Measurements from ENCODE around the gene CHD1. TPM values are rescaled to one million over a fixed set of nuclear protein-coding genes. Genes with fewer than 3 reads are reported as not detected.

Gene CHD1
- total RNA-seq, 4 donors from 2014 or later = 39.8 to 70.6 (median 54.1) TPM

DNA sequence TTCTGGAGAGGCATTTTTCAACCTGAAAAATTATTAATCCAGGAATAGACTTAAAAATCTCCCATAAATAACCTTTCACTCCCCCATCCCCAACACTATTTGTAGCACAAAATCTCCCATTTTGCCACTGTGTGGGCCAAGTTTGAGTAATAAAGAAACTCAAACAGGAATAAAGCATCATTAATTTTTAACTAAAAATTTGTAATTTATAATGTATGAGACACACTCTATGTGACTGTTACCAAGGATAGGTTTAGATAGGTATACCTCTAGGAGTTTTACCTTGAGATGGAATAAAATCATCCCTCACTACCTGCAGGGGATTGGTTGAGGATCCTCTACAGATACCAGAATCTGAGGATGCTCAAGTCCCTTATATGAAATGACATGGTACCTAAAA, 30.1 kb downstream of the CHD1 start:
- no peak for DNase-seq (ENCODE audit: low spot score in 2 of 2)
- no peak overlapping the region for H3K4me3 ChIP-seq
- TF ChIP-seq, protein P1, sequence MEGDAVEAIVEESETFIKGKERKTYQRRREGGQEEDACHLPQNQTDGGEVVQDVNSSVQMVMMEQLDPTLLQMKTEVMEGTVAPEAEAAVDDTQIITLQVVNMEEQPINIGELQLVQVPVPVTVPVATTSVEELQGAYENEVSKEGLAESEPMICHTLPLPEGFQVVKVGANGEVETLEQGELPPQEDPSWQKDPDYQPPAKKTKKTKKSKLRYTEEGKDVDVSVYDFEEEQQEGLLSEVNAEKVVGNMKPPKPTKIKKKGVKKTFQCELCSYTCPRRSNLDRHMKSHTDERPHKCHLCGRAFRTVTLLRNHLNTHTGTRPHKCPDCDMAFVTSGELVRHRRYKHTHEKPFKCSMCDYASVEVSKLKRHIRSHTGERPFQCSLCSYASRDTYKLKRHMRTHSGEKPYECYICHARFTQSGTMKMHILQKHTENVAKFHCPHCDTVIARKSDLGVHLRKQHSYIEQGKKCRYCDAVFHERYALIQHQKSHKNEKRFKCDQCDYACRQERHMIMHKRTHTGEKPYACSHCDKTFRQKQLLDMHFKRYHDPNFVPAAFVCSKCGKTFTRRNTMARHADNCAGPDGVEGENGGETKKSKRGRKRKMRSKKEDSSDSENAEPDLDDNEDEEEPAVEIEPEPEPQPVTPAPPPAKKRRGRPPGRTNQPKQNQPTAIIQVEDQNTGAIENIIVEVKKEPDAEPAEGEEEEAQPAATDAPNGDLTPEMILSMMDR (IDR thresholded peaks at IDR 0.05) = no peak
- TF ChIP-seq POLR2A (IDR thresholded peaks at IDR 0.05) (no peak), POLR2AphosphoS5 (IDR thresholded peaks at IDR 0.05) (no peak), EP300 (IDR thresholded peaks at IDR 0.05) (no peak)
- H3K4me1 ChIP-seq = no peaks in the 10 kb centered on the region
- no peak overlapping the region for H3K27ac ChIP-seq
- H3K27me3 ChIP-seq = no peaks in the 10 kb centered on the region
- no peaks in the 10 kb centered on the region for H3K9me3 ChIP-seq
- peaks cover 96% of the 10 kb centered on the region for H3K36me3 ChIP-seq

DNA sequence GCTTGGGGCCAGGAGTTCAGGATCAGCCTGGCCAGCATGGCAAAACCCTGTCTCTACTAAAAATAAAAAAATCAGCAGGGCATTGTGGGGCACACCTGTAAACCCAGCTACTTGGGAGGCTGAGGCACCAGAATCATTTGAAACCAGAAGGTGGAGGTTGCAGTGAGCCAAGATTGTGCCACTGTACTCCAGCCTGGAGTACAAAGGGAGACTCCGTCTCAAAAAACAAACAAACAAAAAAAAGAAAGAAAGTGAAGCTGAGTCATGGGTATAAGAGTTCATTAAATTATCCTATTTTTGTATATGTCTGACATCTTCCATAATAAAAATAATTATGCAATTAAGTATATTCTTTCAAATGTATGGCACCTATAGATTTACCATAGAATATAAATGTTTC, 37.2 kb downstream of the CHD1 start:
- no peak for TF ChIP-seq EP300 (IDR thresholded peaks at IDR 0.05)
- no peak for TF ChIP-seq POLR2AphosphoS5 (IDR thresholded peaks at IDR 0.05)
- TF ChIP-seq, protein P1 (IDR thresholded peaks at IDR 0.05) = no peak
- no peak for TF ChIP-seq POLR2A (IDR thresholded peaks at IDR 0.05)
- H3K9me3 ChIP-seq = no peaks in the 10 kb centered on the region
- H3K27me3 ChIP-seq = no peaks in the 10 kb centered on the region
- H3K4me3 ChIP-seq = no peak overlapping the region
- peaks cover 85% of the 10 kb centered on the region for H3K36me3 ChIP-seq
- no peak overlapping the region for H3K27ac ChIP-seq
- WGBS = 94% methylated on average over 1 of the region's 1 CpG
- no peaks in the 10 kb centered on the region for H3K4me1 ChIP-seq
- no peak for DNase-seq (ENCODE audit: low spot score in 2 of 2)

DNA sequence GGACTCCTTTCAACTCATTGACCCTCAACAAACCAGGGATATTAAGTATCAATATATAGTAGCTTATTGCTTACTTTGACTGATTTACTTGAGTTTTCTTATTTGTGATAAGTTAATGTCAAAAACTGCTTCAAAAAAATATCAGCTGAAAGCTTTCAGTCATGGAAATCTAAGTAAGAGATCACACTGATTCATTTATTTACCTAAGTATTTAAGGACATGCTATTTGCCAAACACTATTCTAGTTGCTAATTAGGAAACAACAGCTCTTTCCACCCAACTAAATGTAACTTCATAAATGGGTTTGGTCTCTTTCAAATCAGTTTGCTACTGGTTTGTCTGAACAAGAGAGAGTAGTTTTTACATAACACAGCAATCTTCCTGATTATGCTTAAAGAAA, 48.2 kb downstream of the CHD1 start:
- Histone ChIP-seq H3K36me3 (peaks cover 80% of the 10 kb centered on the region), H3K4me3 (no peak overlapping the region), H3K27me3 (no peaks in the 10 kb centered on the region), H3K9me3 (no peaks in the 10 kb centered on the region), H3K4me1 (no peaks in the 10 kb centered on the region), H3K27ac (no peak overlapping the region)
- TF ChIP-seq POLR2A (IDR thresholded peaks at IDR 0.05) = no peak
- TF ChIP-seq EP300 (IDR thresholded peaks at IDR 0.05) = no peak
- TF ChIP-seq POLR2AphosphoS5 (IDR thresholded peaks at IDR 0.05) = no peak
- TF ChIP-seq, protein P1 (IDR thresholded peaks at IDR 0.05) = no peak
- no peak for DNase-seq (ENCODE audit: low spot score in 2 of 2)

DNA sequence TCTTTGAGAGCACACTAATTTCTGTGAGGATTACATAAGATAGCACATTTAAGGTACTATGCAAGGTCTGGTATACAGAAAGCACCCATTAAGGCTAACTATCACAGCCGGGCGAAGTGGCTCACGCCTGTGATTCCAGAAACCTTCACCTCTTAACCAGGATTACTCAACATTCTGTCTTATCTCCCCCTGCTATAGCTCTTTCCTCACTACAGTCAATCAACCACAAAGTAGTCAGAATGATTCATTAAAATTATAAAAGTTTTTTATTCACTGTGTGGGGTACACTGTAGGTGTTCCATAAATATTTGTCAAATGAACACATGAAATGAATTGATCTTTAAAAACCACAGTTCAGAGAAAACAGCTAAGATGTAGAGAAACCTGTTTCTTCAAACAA, 48.7 kb downstream of the CHD1 start:
- Histone ChIP-seq H3K36me3 (peaks cover 79% of the 10 kb centered on the region), H3K27ac (no peak overlapping the region), H3K27me3 (no peaks in the 10 kb centered on the region), H3K4me1 (no peaks in the 10 kb centered on the region), H3K4me3 (no peak overlapping the region), H3K9me3 (no peaks in the 10 kb centered on the region)
- DNase-seq (ENCODE audit: low spot score in 2 of 2) = no peak
- WGBS = 92% methylated on average over 3 of the region's 3 CpGs
- TF ChIP-seq EP300 (IDR thresholded peaks at IDR 0.05) (no peak), POLR2A (IDR thresholded peaks at IDR 0.05) (no peak), POLR2AphosphoS5 (IDR thresholded peaks at IDR 0.05) (no peak)
- TF ChIP-seq, protein P1 (IDR thresholded peaks at IDR 0.05) = no peak

DNA sequence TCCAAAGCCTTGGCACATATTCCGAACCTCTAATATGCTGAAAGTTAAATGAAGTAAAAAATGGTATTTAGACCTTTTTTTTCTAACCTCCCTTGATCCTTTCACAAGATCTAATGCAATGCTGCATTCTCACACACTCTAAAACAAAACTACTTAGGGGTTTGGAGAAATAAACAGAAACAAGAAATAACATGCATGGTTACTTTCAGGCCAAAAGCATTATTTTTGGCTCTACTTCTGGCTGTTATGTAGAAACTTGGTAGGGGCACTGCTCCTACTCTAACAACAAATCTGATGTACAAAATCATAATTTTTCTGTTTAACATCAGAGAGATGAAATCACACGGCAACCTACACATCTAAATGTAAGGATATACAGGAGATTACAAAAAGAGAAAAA, 51.2 kb downstream of the CHD1 start:
- no peaks in the 10 kb centered on the region for H3K9me3 ChIP-seq
- no peak overlapping the region for H3K27ac ChIP-seq
- H3K27me3 ChIP-seq = no peaks in the 10 kb centered on the region
- H3K4me1 ChIP-seq = no peaks in the 10 kb centered on the region
- H3K4me3 ChIP-seq = no peak overlapping the region
- 89% methylated on average over 2 of the region's 2 CpGs for WGBS
- peaks cover 85% of the 10 kb centered on the region for H3K36me3 ChIP-seq
- no peak for DNase-seq (ENCODE audit: low spot score in 2 of 2)
- TF ChIP-seq POLR2AphosphoS5 (IDR thresholded peaks at IDR 0.05) (no peak), EP300 (IDR thresholded peaks at IDR 0.05) (no peak), POLR2A (IDR thresholded peaks at IDR 0.05) (no peak)
- TF ChIP-seq, protein P1 (IDR thresholded peaks at IDR 0.05) = no peak
